GM12878 (cell line): ENCODE measurements around the gene MRPL34. TPM values are rescaled to one million over a fixed set of nuclear protein-coding genes. Genes with fewer than 3 reads are reported as not detected.

Experiments used
- ATAC-seq: fragments of 200-7000 bp; cut with Tn5 transposase; 3 replicates; pipeline ENCODE4 v1.9.1; 2020; ENCODE audit warnings: mild to moderate bottlenecking, moderate library complexity
- BruUV-seq: library from RNA; stranded (reverse); fragments of 400-500 nt; replicated peaks from 2 replicates; lab custom pipeline; 2021; lab: Mats Ljungman, UMichigan
- CTCF ChIA-PET: fragments of 300-600 bp; sonication (Branson Sonifier 250); formaldehyde crosslinking; extraction: SDS; loops from one replicate; lab custom pipeline; 2021; ENCODE audit warnings: inconsistent platforms; lab: Yijun Ruan, JAX
- POLR2A ChIA-PET: fragments of 350-600 bp; formaldehyde crosslinking; extraction: SDS; loops from one replicate; lab custom pipeline; 2021; ENCODE audit warnings: inconsistent platforms; lab: Charles Lee
- RAD21 ChIA-PET: fragments of 300-600 bp; sonication (Branson Sonifier 250); formaldehyde crosslinking; loops from one replicate; lab custom pipeline; 2023; ENCODE audit warnings: antibody characterized with exemption; ENCODE audit not compliant: unreplicated experiment; lab: Charles Lee
- SMC1A ChIA-PET: fragments of 300-600 bp; sonication (Branson Sonifier 250); formaldehyde crosslinking; loops from one replicate; lab custom pipeline; 2023; ENCODE audit not compliant: unreplicated experiment, uncharacterized antibody; lab: Charles Lee
- DNase-seq: peaks from one replicate; pipeline ENCODE4 v3.0.0-alpha.2; 2011; ENCODE audit warnings: low read depth, low spot score
- FAIRE-seq: peaks from 3 replicates; lab custom pipeline; 2011; peaks lifted over from hg19 to GRCh38; lab: Jason Lieb, UNC
- H2AFZ ChIP-seq: 2 replicates; pipeline ENCODE4 v1.6.0; 2011; ENCODE audit warnings: low read depth, low read length, control low read depth; ENCODE audit not compliant: control insufficient read depth
- H3K27ac ChIP-seq: 2 replicates; pipeline ENCODE4 v1.5.1; 2011; ENCODE audit warnings: control low read depth; ENCODE audit not compliant: control insufficient read depth, insufficient read depth
- H3K27me3 ChIP-seq, 2 experiments: replicated peaks in 1 of 2; 2 replicates each; pipeline versions ENCODE4 v1.6.0 to v1.6.1; 2011; ENCODE audit warnings: low read length in 1 of 2; ENCODE audit not compliant: control insufficient read depth in 2 of 2, insufficient read depth in 2 of 2
- H3K36me3 ChIP-seq, 2 experiments: 2 replicates each; pipeline ENCODE4 v1.5.1; 2011; ENCODE audit warnings: low read length in 1 of 2; ENCODE audit not compliant: control insufficient read depth in 2 of 2, insufficient read depth in 2 of 2
- H3K4me1 ChIP-seq: 2 replicates; pipeline ENCODE4 v1.6.1; 2011; ENCODE audit warnings: mild to moderate bottlenecking, low read length, moderate library complexity, mixed read lengths; ENCODE audit not compliant: control insufficient read depth, insufficient read depth
- H3K4me2 ChIP-seq: 2 replicates; pipeline ENCODE4 v1.6.0; 2011; ENCODE audit warnings: control low read depth; ENCODE audit not compliant: control insufficient read depth, insufficient read depth
- H3K4me3 ChIP-seq: fragments of 200-600 bp; sonication (generic); 2 replicates; pipeline ENCODE4 v1.5.1; 2016
- H3K79me2 ChIP-seq: 2 replicates; pipeline ENCODE4 v1.6.0; 2011; ENCODE audit warnings: low read length; ENCODE audit not compliant: control insufficient read depth, insufficient read depth
- H3K9ac ChIP-seq: 2 replicates; pipeline ENCODE4 v1.8.0; 2011; ENCODE audit warnings: low read length, control low read depth, mixed read lengths; ENCODE audit not compliant: control insufficient read depth, insufficient read depth
- H3K9me3 ChIP-seq: replicated peaks from 3 replicates; pipeline ENCODE4 v1.5.1; 2011; ENCODE audit warnings: mild to moderate bottlenecking, low read length; ENCODE audit not compliant: control insufficient read depth, insufficient read depth
- H4K20me1 ChIP-seq: 2 replicates; pipeline ENCODE4 v1.6.0; 2011; ENCODE audit not compliant: control insufficient read depth, insufficient read depth
- BHLHE40 ChIP-seq, 2 experiments: fragments of 450-650 bp in 1 of 2; IDR thresholded peaks; 2 replicates each; pipeline ENCODE4 v1.6.1; 2011 to 2017; ENCODE audit warnings: low read depth in 2 of 2, borderline replicate concordance in 1 of 2, improper control_type of control experiment in 1 of 2, low read length in 1 of 2, mild to moderate bottlenecking in 1 of 2
- IKZF1 ChIP-seq: fragments of 450-650 bp; conservative IDR thresholded peaks from 2 replicates; pipeline ENCODE4 v1.6.1; 2017; ENCODE audit warnings: antibody characterized with exemption, mild to moderate bottlenecking
- RUNX3 ChIP-seq: IDR thresholded peaks from 2 replicates; pipeline ENCODE4 v1.6.1; 2012; ENCODE audit warnings: low read length, inconsistent platforms
- SMARCA5 ChIP-seq: fragments of 450-650 bp; IDR thresholded peaks from 2 replicates; pipeline ENCODE4 v1.6.1; 2017; ENCODE audit warnings: mild to moderate bottlenecking
- SPI1 ChIP-seq: IDR thresholded peaks from 2 replicates; pipeline ENCODE4 v1.6.1; 2011; ENCODE audit warnings: low read depth, mild to moderate bottlenecking, low read length, moderate library complexity, borderline replicate concordance; ENCODE audit not compliant: insufficient read depth
- SREBF2 ChIP-seq: IDR thresholded peaks from 2 replicates; pipeline ENCODE4 v1.6.1; 2012; ENCODE audit warnings: mild to moderate bottlenecking, low read length
- WGBS: methylation state at CpG from one replicate; pipeline ENCODE4 v1.1.6; 2016; ENCODE audit warnings: low lambda C conversion rate; ENCODE audit not compliant: insufficient replicate concordance, insufficient coverage; ENCODE audit errors: missing lambda C conversion rate; 5-methylcytosine and 5-hydroxymethylcytosine counted together
- in situ Hi-C: fragments of 300-500 bp; cut with MboI; formaldehyde crosslinking; loops from 9 replicates; pipeline ENCODE4 v1.14.3; 2018; ENCODE audit warnings: mixed read lengths
- intact Hi-C: fragments of 100-400 bp; cut with micrococcal nuclease; formaldehyde crosslinking; loops from one replicate; pipeline ENCODE4 v1.14.2; 2022; ENCODE audit not compliant: unreplicated experiment
- polyA plus RNA-seq, 11 experiments: library from polyadenylated mRNA; depleted of rRNA in 4 of 11; unstranded in 6 of 11; stranded (reverse) in 5 of 11; fragments of >200 nt; fragmentation: Nextera tagmentation in 4 of 11; fragmentation: Illumina TruSeq in 1 of 11; extraction: Ambion mirVana in 4 of 11; extraction: Trizol in 1 of 11; gene quantifications; 1 replicate in 1 of 11; 2 replicates in 10 of 11; pipeline versions ENCODE4 v1.2.1 to v1.2.3, GENCODE V29; 2011 to 2016; ENCODE audit warnings: inconsistent platforms in 2 of 11, missing spikeins in 2 of 11, low read depth in 1 of 11
- total RNA-seq, 4 experiments: library from RNA; depleted of rRNA in 3 of 4; stranded (reverse); fragments of >200 nt in 3 of 4; fragmentation: Illumina TruSeq in 1 of 4; extraction: Trizol in 1 of 4; gene quantifications; 2 replicates each; pipeline versions ENCODE4 v1.2.1 to v1.2.3, GENCODE V29; 2013 to 2021

The MRPL34 gene
- total and polyA plus RNA-seq, 10 of the 15 experiments (the other 5 are each of a cell fraction or from before 2014, with no cell fraction given): 8.6 to 198 (median 78.6) TPM

DNA sequence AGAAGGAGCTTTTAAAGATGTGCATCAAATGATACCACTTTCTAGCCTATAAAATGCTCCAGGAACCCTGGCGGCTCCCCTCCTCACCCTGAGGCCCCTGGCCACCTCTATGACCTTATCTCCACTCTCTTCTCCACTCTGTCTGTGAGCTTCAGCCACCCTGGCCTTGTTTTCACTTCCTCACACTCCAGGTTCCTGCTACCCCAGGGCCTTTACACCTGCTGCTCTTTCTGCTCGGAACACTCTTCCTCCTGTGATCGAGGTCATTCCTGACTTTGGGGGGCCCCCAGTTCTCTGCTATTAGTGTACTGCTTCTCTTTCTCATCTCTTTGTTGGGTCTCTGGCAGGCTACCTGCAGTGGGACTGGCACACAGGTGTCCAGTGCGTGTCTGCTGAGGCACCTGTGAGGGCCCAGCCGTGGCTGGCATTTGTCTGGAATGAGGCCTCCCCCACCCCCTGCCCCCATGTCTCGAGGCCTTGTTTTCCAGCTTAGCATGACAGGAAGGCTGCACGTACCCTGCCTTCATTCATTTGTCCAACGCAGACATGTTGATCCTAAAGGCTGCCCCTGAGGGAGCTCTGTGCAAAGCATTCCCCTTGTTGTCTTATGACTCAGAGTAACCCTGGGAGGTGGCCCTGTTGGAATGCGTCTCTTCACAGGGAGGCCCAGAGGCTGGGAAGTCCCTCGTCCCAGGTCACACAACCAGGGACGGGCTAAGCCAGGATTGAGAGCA is 6.0 kb downstream of the MRPL34 start:
- WGBS: 97% methylated on average over 11 of the region's 11 CpGs
- CTCF ChIA-PET: no interaction called here
- intact Hi-C loops (no loop called here), in situ Hi-C loops (no loop called here)
- no peak for DNase-seq
- POLR2A ChIA-PET: no interaction called here
- Histone ChIP-seq H3K36me3 (peaks cover 8 to 13% of the 10 kb centered on the region in 2 experiments; a peak in 3 of 4 replicates), H4K20me1 (peaks cover 3% of the 10 kb centered on the region; the same call in 1 of the 2 replicates), H3K27me3 (no peaks in the 10 kb centered on the region), H3K4me1 (peaks cover 15% of the 10 kb centered on the region), H3K4me2 (peak overlapping the region; percentile 44; the same call in 1 of the 2 replicates), H3K9me3 (no peaks in the 10 kb centered on the region), H3K4me3 (no peak overlapping the region), H3K79me2 (peaks cover 29% of the 10 kb centered on the region), H2AFZ (no peak overlapping the region), H3K27ac (no peak overlapping the region), H3K9ac (no peak overlapping the region)
- no peak for ATAC-seq
- TF ChIP-seq SPI1 (peak; percentile 25; the same call in 1 of the 2 replicates), BHLHE40 (IDR thresholded peaks at IDR 0.05; ENCODE audit: borderline replicate concordance in 1 of 2, low read depth in 2 of 2, low read length in 1 of 2) (no peak), SMARCA5 (no peak), IKZF1 (no peak), SREBF2 (no peak), RUNX3 (no peak)
- no peak for FAIRE-seq
- BruUV-seq: no TSS peak
- SMC1A ChIA-PET: no interaction called here
- RAD21 ChIA-PET: no interaction called here
